Endothelial cell of umbilical vein (primary cell): Measurements from ENCODE around the gene ZG16.

ENCODE experiments used
- EZH2 ChIP-seq: IDR thresholded peaks from 2 replicates; pipeline ENCODE4 v1.6.1; 2012; ENCODE audit warnings: borderline replicate concordance, low read depth, mild to moderate bottlenecking, moderate library complexity, low read length, inconsistent platforms; ENCODE audit not compliant: severe bottlenecking
- FOS ChIP-seq: IDR thresholded peaks from 2 replicates; pipeline ENCODE4 v1.6.1; 2011; ENCODE audit warnings: mild to moderate bottlenecking, low read length, moderate library complexity, borderline replicate concordance; ENCODE audit not compliant: insufficient read depth
- MYC ChIP-seq: IDR thresholded peaks from one replicate; pipeline ENCODE4 v1.6.1; 2011; ENCODE audit warnings: mild to moderate bottlenecking, low read depth, low read length
- POLR2A ChIP-seq: IDR thresholded peaks from 2 replicates; pipeline ENCODE4 v1.6.1; 2012; ENCODE audit warnings: low read depth, mild to moderate bottlenecking, control low read depth, low read length
- POLR2AphosphoS5 ChIP-seq: IDR thresholded peaks from 2 replicates; pipeline ENCODE4 v1.6.1; 2012; ENCODE audit warnings: low read depth, mild to moderate bottlenecking, control low read depth, low read length, moderate library complexity; ENCODE audit not compliant: insufficient read depth
- TF ChIP-seq, protein P1 (sequence below), 2 donors: IDR thresholded peaks; 1 replicate in 1 of 2; 2 replicates in 1 of 2; pipeline ENCODE4 v1.5.1; 2011; ENCODE audit warnings: low read length in 2 of 2, mild to moderate bottlenecking in 2 of 2, moderate library complexity in 2 of 2, control low read depth in 1 of 2, inconsistent platforms in 1 of 2, low read depth in 1 of 2; ENCODE audit not compliant: insufficient read depth in 1 of 2; ENCODE audit errors: extremely low read depth in 1 of 2
- TF ChIP-seq, protein P2 (sequence below): IDR thresholded peaks from 2 replicates; pipeline ENCODE4 v1.6.1; 2011; ENCODE audit not compliant: insufficient read depth, insufficient read length

DNA sequence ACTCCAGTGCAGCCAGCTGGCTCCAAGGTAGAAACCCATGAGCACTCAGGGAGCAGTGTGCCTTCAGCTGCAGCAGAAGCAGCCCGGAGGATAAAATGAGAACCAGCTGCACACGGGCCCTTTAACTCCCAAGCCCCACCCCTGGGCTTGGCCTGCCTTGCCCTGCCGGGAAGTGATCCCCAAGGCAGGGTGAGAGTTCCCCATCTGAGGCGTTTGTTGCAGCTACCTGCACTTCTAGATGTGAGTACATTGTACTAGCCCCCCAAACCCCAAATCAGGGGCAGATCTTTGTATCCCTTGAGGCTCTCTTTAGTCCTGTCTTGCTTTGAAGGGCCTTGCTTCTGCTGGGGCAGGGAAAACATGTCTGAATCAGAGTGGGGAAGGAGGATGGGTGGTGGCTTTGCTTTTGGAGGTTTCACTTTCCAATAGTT is 42.2 kb downstream of the ZG16 start, which contains the start of gene MVP:
- TF ChIP-seq POLR2A (peak; percentile 49), EZH2 (no peak), FOS (no peak), POLR2AphosphoS5 (peak; percentile 36), MYC (no peak)
- TF ChIP-seq, protein P1, sequence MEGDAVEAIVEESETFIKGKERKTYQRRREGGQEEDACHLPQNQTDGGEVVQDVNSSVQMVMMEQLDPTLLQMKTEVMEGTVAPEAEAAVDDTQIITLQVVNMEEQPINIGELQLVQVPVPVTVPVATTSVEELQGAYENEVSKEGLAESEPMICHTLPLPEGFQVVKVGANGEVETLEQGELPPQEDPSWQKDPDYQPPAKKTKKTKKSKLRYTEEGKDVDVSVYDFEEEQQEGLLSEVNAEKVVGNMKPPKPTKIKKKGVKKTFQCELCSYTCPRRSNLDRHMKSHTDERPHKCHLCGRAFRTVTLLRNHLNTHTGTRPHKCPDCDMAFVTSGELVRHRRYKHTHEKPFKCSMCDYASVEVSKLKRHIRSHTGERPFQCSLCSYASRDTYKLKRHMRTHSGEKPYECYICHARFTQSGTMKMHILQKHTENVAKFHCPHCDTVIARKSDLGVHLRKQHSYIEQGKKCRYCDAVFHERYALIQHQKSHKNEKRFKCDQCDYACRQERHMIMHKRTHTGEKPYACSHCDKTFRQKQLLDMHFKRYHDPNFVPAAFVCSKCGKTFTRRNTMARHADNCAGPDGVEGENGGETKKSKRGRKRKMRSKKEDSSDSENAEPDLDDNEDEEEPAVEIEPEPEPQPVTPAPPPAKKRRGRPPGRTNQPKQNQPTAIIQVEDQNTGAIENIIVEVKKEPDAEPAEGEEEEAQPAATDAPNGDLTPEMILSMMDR (IDR thresholded peaks at IDR 0.05; ENCODE audit: extremely low read depth in 1 of 2, insufficient read depth in 1 of 2, low read depth in 1 of 2, low read length in 2 of 2) = no peak
- TF ChIP-seq, protein P2, sequence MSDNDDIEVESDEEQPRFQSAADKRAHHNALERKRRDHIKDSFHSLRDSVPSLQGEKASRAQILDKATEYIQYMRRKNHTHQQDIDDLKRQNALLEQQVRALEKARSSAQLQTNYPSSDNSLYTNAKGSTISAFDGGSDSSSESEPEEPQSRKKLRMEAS = no peak
